ENCODE measurements around the gene MILR1.
A peak's percentile ranks its signal among the peaks of the same experiment; 100 is the strongest.

Gene MILR1

DNA sequence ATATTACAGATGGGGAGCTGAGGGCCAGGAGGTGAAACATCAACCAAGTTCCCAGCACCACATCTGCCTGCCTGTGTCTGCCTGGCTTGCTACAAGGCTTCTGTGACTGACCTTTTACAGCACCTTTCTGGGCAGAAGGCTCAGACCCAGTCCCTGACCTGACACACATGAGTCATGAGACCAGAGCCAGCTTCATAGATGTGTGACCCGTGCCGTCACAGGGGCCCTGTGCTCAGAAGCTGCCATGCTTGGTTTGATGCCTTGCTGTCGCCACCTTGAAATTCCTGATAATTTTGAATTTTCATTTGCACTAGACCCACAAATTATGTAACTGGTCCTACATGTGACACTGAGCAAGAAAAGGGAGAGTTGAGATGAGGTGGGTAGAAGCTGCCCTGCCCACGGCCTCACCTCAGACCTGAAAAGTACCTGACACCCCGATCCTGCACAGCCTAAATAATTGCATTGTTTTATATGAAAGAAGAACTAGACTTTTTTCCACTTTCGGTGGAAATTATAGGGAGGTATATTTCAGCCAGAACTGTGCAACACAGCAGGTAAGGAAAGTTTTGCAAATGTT, 44.9 kb upstream of the MILR1 start:
- no peak overlapping the region for H3K4me3 ChIP-seq (replicated peaks in 1 of 2; ENCODE audit: low read depth in 2 of 2, low read length in 2 of 2)
- no peak for DNase-seq (ENCODE audit: low read depth in 2 of 2)
- TF ChIP-seq, protein P1, sequence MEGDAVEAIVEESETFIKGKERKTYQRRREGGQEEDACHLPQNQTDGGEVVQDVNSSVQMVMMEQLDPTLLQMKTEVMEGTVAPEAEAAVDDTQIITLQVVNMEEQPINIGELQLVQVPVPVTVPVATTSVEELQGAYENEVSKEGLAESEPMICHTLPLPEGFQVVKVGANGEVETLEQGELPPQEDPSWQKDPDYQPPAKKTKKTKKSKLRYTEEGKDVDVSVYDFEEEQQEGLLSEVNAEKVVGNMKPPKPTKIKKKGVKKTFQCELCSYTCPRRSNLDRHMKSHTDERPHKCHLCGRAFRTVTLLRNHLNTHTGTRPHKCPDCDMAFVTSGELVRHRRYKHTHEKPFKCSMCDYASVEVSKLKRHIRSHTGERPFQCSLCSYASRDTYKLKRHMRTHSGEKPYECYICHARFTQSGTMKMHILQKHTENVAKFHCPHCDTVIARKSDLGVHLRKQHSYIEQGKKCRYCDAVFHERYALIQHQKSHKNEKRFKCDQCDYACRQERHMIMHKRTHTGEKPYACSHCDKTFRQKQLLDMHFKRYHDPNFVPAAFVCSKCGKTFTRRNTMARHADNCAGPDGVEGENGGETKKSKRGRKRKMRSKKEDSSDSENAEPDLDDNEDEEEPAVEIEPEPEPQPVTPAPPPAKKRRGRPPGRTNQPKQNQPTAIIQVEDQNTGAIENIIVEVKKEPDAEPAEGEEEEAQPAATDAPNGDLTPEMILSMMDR (IDR thresholded peaks at IDR 0.05; ENCODE audit: low read depth, low read length) = no peak

DNA sequence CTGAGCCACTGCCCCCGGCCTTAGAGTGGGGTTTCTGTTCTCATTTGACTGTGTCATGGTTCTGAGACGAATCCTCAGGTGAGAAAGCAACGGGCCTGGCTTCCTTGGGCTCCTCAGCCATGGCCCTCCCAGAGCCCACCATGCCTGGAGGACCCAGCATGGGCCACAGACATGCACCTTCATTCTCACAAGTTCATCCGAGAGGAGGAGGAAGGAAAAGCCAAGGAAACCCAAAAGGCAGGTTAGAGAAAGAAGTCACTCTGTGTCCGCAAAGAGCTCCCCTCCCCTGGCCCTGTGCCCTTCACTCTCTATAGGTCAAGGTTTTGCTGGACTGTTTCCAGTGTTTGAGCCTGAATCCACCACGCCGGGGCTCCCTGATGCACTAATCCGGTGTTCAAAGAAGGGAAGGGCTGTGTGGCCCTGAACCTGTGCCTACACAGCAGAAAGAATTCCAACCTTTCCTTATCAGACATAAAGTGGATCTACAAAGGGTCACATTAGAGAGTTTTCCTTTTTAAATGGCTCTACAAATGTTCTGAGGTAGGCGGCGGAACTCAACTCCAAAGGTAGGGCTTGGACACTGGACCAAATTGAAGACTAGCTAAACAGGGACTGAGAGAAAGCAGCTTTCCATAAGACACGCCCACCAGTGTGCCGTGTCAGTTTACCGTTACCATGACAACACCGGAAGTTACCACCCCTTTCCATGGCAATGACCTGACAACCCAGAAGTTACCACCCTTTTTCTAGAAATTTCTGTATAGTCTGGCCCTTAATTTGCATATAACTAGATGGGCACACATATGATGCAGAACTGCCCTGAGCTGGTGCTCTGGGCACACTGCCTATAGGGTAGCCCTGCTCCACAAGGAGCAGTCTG, 42.4 kb upstream of the MILR1 start:
- TF ChIP-seq, protein P1 (IDR thresholded peaks at IDR 0.05; ENCODE audit: low read depth, low read length) = no peak
- peak; percentile 58 to 65 for DNase-seq (ENCODE audit: low read depth in 2 of 2)
- no peak overlapping the region for H3K4me3 ChIP-seq (replicated peaks in 1 of 2; ENCODE audit: low read depth in 2 of 2, low read length in 2 of 2)

DNA sequence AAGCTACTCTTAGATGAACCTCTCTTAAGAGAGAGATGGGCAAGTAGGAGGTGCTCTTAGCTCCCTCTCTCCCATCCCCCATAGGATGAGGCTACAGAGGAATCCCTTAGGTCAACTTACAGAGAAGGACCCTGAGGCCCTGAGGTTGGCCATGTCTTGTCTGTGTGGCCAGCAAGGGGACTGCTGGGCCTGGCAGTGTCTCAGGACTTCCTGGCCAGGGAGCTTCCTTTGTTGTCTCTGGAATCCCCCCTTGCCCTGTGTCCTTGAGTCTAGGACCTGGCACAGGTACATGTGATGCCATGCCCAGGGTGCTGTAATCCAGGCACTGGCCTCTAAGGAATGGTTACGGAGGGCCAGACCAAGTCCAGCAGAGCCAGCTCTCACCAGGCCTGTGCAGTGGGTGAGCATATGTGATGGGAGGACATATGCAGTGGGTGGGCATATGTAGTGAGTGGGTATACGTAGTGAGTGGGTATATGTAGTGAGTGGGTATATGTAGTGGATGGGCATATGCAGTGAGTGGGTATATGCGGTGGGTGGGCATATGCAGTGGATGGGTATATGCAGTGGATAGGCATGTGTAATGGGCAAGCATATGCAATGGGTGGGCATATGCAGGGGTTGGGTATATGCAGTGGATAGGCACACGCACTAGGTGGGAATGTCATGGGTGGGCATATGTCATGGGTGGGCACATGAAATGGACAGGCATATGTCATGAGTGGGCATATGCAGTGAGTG, 38.0 kb upstream of the MILR1 start:
- no peak for DNase-seq (ENCODE audit: low read depth in 2 of 2)
- H3K4me3 ChIP-seq (replicated peaks in 1 of 2; ENCODE audit: low read depth in 2 of 2, low read length in 2 of 2) = no peak overlapping the region
- TF ChIP-seq, protein P1 (IDR thresholded peaks at IDR 0.05; ENCODE audit: low read depth, low read length) = no peak

DNA sequence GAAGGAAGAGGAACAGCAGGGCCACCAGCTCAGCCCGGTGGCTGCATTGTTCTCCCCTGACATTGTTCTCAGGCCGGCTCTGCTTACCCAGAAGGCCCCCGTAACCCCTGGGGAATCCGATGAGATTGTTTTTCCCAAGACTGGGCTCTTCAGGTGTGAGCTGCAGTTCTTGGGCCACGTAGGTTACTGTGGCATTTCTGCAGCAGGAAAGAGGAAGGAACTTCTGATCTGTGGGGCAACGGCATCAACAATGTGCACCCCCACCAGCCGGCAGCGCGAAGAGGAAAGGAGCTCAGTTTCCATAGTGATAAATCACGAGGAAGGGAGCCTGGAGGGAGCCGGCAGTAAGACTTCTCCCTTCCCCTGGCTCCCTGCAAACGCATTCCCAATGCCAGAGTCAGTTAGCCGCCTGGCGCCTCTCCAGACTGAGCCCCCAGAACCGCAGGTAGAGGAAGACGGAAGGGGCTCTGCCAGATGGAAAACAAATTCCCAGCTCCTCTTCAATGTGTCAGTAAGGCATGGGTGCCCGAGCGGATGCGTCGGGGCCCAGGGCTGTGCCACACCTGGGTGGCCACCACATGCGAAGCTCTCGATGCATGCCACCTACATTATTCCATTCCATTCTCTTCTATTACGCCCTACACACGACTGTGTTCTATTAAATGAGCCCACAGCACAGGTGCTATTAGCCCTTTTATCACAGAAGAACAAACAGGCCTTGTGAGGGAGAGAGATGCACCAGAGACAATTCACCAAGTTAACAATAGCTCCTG, 36.7 kb upstream of the MILR1 start:
- no peak overlapping the region for H3K4me3 ChIP-seq (replicated peaks in 1 of 2; ENCODE audit: low read depth in 2 of 2, low read length in 2 of 2)
- peak; percentile 77 to 88 for DNase-seq (ENCODE audit: low read depth in 2 of 2)
- TF ChIP-seq, protein P1 (IDR thresholded peaks at IDR 0.05; ENCODE audit: low read depth, low read length) = no peak

DNA sequence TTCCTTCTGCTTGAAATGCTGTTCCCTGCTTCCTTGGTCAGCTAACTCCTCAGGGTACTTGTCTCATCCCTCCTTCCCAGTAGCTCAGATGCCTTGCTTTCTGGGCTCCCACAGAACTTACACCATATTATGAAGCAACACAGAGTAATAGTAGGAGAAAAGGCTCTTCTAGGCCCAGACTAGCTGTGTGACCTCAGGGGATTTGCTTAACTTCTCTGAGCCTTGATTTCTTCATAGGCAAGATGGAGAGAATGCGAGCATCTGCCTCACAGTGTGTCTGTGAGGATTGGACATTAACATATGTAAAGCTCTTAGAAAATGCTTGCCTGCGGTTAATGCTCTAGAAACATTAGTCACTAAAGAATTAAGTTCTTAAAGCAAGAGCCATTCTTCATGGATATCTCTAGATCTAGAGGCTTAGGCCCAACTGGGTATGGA, 36.0 kb upstream of the MILR1 start:
- H3K4me3 ChIP-seq (replicated peaks in 1 of 2; ENCODE audit: low read depth in 2 of 2, low read length in 2 of 2) = no peak overlapping the region
- peak in 1 of 2 donors; percentile 24 for DNase-seq (ENCODE audit: low read depth in 2 of 2)
- TF ChIP-seq, protein P1 (IDR thresholded peaks at IDR 0.05; ENCODE audit: low read depth, low read length) = no peak

DNA sequence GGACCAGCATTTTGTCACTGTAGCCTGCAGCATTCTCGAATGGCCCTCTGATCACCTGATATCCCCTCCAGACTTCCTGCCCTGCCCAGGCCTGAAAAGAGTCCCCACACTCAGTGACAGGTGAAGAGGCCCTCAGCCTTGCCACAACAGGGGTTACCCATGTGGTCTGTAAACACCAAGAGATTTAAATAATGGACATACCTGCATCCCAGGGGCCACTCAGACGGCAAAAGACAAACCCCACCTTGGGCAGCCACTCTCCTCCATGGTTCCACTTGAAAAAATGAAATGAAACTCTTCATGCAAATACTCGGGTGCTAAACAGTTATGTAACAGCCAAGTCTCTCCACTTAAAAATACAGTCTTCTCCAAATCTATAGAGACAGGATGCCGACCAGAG, 35.4 kb upstream of the MILR1 start:
- TF ChIP-seq, protein P1 (IDR thresholded peaks at IDR 0.05; ENCODE audit: low read depth, low read length) = no peak
- H3K4me3 ChIP-seq (replicated peaks in 1 of 2; ENCODE audit: low read depth in 2 of 2, low read length in 2 of 2) = no peak overlapping the region
- DNase-seq (ENCODE audit: low read depth in 2 of 2) = no peak
